Activated naive CD4-positive, alpha-beta T cell treated with anti-CD3 and anti-CD28 coated beads for 36 hours (primary cell): ENCODE measurements around the gene GPR161. TPM values are rescaled to one million over a fixed set of nuclear protein-coding genes. Genes with fewer than 3 reads are reported as not detected.

ENCODE experiments used
- CTCF ChIA-PET: fragments of 350-600 bp; sonication (Branson Sonifier 250); formaldehyde crosslinking; loops from one replicate; lab custom pipeline; 2021; ENCODE audit warnings: antibody characterized with exemption; lab: Charles Lee
- DNase-seq: peaks from one replicate; pipeline ENCODE4 v3.0.0-alpha.2; 2020
- H3K27ac Mint-ChIP-seq: one replicate; pipeline ENCODE4 v1.8.0; 2021; ENCODE audit warnings: mild to moderate bottlenecking, mixed read lengths
- H3K27me3 Mint-ChIP-seq: one replicate; pipeline ENCODE4 v1.8.0; 2021; ENCODE audit warnings: low read depth, mixed read lengths
- H3K36me3 Mint-ChIP-seq: one replicate; pipeline ENCODE4 v1.8.0; 2021; ENCODE audit warnings: low read depth, mixed read lengths
- H3K4me1 Mint-ChIP-seq: one replicate; pipeline ENCODE4 v1.8.0; 2021; ENCODE audit warnings: low read depth, mixed read lengths
- H3K4me3 Mint-ChIP-seq: one replicate; pipeline ENCODE4 v1.8.0; 2021; ENCODE audit warnings: mild to moderate bottlenecking, moderate library complexity, mixed read lengths
- H3K9me3 Mint-ChIP-seq: one replicate; pipeline ENCODE4 v1.8.0; 2021; ENCODE audit warnings: mixed read lengths
- intact Hi-C: fragments of 100-400 bp; cut with micrococcal nuclease; formaldehyde crosslinking; loops from one replicate; pipeline ENCODE4 v1.15.1; 2023
- total RNA-seq, 2 experiments: library from RNA; stranded (reverse); gene quantifications; one replicate each; pipeline ENCODE4 v1.2.3, GENCODE V29; 2021

GPR161 gene
- total RNA-seq, 2 experiments from 2014 or later = 0.12 to 0.29 TPM

DNA sequence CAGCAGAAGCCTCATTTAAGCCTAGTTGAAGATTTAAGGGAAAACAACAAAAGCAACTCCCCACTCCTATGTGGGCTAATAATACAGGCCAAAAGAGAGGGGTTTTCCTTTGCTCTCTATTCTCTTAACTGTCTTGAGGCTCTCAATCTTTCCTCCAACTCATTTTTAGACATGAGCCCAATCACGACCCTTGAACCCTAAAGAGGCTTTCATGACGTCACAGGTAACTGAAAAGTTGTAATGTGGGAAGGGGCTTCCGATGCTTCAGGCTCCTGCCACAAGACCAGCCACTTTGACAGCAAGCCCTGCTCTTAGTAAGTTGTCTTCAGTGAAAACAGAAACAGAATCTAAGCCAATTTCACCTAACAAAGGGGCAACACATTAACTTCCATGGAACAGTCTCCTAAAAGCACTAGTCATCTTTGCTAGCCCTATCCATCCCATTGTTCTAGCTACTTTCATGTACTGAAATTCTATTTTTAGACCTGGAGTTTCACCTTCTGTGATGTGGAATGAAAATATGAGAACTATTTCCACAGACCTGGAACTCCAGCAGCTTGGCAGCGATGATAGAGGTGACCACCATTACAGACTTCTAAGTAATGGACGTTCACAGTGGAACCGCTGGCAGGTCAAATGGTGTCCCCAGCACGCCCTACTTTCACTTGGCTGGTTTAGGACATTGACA, 36.3 kb downstream of the GPR161 start:
- H3K4me3 Mint-ChIP-seq = no peak overlapping the region
- no peak overlapping the region for H3K27ac Mint-ChIP-seq
- CTCF ChIA-PET = interaction anchor here (2.8 kb wide), 1 partner anchor 18 kb away, joined by 12 read pairs; no protein-coding TSS in a partner anchor
- intact Hi-C loops = no loop called here
- no peaks in the 10 kb centered on the region for H3K27me3 Mint-ChIP-seq
- no peak for DNase-seq
- H3K4me1 Mint-ChIP-seq = no peaks in the 10 kb centered on the region
- H3K36me3 Mint-ChIP-seq = no peaks in the 10 kb centered on the region
- H3K9me3 Mint-ChIP-seq = no peaks in the 10 kb centered on the region

DNA sequence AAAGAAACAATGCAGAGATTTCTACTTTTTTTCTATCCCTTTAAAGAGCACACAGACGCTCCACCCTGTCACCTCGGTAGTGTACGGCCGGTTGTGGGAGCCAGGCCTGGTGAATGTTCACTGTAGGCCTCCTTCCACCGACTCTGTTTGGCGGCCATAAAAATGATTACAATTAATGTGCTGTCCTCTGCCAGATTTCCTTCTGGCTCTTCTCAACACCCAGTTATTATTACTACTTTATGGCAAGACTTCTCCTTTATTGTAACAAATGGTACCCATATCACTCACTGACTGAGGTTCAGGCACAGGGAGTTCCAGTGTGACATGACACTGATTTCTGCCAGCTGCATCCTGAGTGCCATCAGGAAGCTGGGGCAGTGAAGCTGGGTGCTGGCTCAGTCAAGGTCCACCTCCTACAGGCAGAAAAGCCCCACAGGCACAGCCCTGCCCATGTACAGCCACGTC, 37.4 kb downstream of the GPR161 start:
- no peak overlapping the region for H3K27ac Mint-ChIP-seq
- CTCF ChIA-PET = interaction anchor here (5.8 kb wide), 1 partner anchor 16 kb away, joined by 36 read pairs; no protein-coding TSS in a partner anchor
- intact Hi-C loops = no loop called here
- no peak for DNase-seq
- H3K9me3 Mint-ChIP-seq = no peaks in the 10 kb centered on the region
- H3K36me3 Mint-ChIP-seq = no peaks in the 10 kb centered on the region
- H3K27me3 Mint-ChIP-seq = no peaks in the 10 kb centered on the region
- H3K4me3 Mint-ChIP-seq = no peak overlapping the region
- no peaks in the 10 kb centered on the region for H3K4me1 Mint-ChIP-seq

DNA sequence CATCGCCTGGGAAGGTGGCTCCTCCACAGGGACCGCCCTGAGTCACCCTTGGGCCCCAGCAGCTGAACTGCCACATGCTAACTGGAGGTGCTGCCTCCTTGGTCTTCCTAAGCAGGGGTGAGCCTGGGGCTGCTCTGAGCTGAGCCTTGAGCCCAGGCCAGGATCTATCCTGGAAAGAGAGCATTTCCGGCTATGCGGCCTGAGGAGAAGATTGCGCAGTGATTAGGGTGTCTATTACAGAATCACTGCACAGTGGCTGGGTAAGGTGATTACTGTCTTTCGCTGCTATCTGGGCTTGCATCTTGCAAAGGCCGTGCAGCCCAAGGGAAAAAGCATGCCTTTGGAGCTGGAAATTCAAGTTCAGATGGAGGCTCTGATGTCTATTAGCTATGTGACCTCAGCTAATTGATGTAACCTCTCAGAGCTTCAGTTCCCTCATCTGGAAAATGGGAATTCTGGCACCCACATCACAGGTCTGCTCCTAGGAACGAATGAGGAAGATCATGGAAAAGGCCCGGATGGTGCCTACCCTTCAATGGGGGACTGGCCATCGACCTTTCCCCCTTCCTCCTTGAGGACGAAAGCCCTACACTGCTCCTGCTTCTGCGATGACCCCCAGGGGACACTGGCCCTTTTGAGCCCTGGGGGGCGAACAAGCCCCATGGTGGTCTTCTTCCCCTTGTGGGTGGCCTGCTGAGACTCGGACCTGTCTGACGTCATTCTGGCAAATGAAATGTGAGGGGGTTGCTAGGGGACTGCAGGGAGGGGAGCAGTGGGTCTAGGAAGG, 38.0 kb downstream of the GPR161 start:
- intact Hi-C loops = no loop called here

DNA sequence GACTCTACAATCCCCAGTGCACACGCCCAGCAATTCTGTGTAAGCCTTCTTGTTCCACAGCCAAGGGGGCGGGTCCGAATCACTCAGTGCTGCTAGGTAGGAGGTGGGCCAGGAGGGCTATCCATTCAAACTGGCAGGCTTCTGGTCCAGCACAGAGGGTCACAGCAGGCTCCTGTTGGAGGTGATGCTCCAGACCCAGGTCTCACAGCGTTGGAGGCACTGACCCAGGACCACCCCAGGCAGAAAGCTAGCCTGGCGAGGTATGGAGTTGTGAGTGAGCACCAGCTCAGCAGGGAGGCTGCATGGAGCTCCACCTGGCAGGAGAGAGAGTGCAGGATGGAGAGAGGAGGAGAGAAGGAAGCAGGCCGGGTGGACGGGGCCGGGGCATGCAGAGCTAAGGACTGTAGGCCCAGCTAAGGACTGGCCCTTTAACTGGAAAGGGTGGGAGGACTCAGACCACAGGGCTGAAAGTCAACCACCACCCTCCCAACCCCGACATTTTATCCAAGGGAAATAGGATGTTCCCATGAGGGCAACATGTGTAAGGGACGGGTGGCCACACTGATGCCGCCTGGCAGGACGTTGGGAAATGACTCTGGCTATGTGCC, 38.7 kb downstream of the GPR161 start:
- Mint-ChIP-seq H3K36me3 (no peaks in the 10 kb centered on the region), H3K4me3 (no peak overlapping the region), H3K9me3 (no peaks in the 10 kb centered on the region), H3K4me1 (no peaks in the 10 kb centered on the region), H3K27ac (no peak overlapping the region), H3K27me3 (no peaks in the 10 kb centered on the region)
- no peak for DNase-seq
- CTCF ChIA-PET = interaction anchor here (5.8 kb wide), 1 partner anchor 14 kb away, joined by 36 read pairs; no protein-coding TSS in a partner anchor
- intact Hi-C loops = no loop called here

More for the DNA sequence above, 38.0 kb downstream of the GPR161 start:
- H3K4me3 Mint-ChIP-seq = no peak overlapping the region
- H3K9me3 Mint-ChIP-seq = no peaks in the 10 kb centered on the region
- no peaks in the 10 kb centered on the region for H3K36me3 Mint-ChIP-seq
- no peak for DNase-seq
- H3K27ac Mint-ChIP-seq = no peak overlapping the region
- no peaks in the 10 kb centered on the region for H3K4me1 Mint-ChIP-seq
- CTCF ChIA-PET = interaction anchor here (5.8 kb wide), 1 partner anchor 15 kb away, joined by 36 read pairs; no protein-coding TSS in a partner anchor
- no peaks in the 10 kb centered on the region for H3K27me3 Mint-ChIP-seq

DNA sequence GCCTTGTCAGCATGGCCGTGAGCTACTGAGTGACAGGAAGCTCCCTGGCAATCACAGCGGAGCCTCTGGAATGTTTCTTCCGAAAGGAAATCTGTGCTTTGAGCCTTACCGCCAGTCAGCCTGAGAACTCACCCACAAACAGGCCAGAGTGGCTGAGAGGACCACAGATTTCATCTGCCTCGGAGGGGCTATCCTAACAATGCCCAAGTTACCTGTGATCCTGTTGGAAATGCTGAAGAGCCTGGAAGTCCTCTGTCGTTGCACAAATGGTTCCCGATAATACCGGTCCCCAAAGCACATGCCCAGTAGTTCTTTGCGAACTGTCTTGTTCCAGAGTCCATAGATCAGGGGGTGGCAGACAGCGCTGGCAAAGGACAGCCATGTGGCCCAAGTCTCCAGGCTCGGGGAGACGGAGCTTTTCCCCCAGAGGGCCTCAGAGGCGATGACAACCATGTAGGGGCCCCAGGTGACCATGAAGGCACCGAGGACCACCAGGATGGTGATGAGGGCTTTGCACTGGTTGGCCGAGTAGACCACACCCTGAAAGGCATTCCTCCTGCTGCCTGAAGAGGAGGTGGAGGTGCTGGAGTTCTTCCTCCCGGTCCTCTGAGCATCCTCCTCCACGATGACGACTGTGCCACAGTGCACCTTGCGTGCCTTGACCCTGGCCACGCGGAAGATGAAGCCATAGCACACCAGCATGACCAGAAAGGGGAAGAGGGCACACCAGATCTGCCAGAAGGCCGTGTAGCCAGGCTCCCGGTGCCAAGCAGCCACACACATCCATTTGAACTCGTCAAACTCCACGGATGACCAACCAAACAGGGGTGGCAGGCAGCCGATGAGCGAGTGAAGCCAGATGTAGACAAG, 40.2 kb downstream of the GPR161 start:
- no peak overlapping the region for H3K4me3 Mint-ChIP-seq
- H3K9me3 Mint-ChIP-seq = no peaks in the 10 kb centered on the region
- H3K27me3 Mint-ChIP-seq = no peaks in the 10 kb centered on the region
- no peaks in the 10 kb centered on the region for H3K36me3 Mint-ChIP-seq
- intact Hi-C loops = no loop called here
- H3K27ac Mint-ChIP-seq = no peak overlapping the region
- H3K4me1 Mint-ChIP-seq = no peaks in the 10 kb centered on the region
- DNase-seq = no peak
- CTCF ChIA-PET = interaction anchor here (0.8 to 5.8 kb wide), 3 partner anchors 13 to 126 kb away, joined by 3 to 36 read pairs (median 5); no protein-coding TSS in a partner anchor

DNA sequence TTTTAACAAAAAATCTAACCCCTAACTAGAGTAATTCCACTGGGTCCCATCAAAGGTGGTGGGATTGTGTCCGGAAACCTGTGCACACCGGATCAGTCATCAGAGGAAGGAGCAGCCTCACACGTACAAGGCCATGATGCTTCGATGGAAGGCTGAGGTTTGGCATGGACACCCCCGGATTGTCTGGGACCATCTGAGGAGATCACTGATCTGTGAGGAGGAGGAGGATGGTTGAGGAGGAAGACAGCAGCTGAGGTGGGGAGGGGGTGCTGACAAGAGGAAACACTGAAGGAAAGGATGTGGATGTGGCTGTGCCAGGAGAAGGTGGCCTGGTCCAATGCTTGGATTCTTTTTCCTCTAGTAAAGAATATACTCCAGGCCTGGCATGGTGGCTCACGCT, 41.3 kb downstream of the GPR161 start:
- CTCF ChIA-PET = interaction anchor here (5.8 kb wide), 1 partner anchor 12 kb away, joined by 36 read pairs; no protein-coding TSS in a partner anchor
- Mint-ChIP-seq H3K9me3 (no peaks in the 10 kb centered on the region), H3K27ac (no peak overlapping the region), H3K36me3 (no peaks in the 10 kb centered on the region), H3K4me3 (no peak overlapping the region), H3K4me1 (no peaks in the 10 kb centered on the region), H3K27me3 (no peaks in the 10 kb centered on the region)
- no peak for DNase-seq
- intact Hi-C loops = no loop called here

DNA sequence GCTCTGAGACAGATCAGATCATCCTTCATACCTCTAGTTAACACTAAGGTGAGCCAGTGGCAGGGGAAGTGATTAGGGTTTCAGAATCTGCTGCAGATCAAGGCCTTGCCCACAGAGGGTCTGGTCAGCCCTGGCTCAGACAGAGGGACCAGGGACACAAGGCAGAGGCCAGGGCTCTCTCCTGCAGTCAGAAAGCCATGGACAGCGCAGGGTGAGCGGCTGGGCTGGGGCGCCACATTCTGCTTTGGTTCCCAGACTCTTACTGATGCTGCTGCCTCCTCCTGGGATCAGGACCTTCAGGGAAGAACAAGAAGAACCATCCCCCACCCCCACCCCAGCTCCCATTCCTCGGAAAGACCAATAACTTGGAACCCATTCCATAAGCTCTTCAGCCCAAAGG, 43.1 kb downstream of the GPR161 start:
- H3K36me3 Mint-ChIP-seq = no peaks in the 10 kb centered on the region
- H3K4me1 Mint-ChIP-seq = no peaks in the 10 kb centered on the region
- H3K27ac Mint-ChIP-seq = no peak overlapping the region
- no peak for DNase-seq
- no peaks in the 10 kb centered on the region for H3K9me3 Mint-ChIP-seq
- no peaks in the 10 kb centered on the region for H3K27me3 Mint-ChIP-seq
- no peak overlapping the region for H3K4me3 Mint-ChIP-seq
- intact Hi-C loops = no loop called here
- CTCF ChIA-PET = interaction anchor here (0.6 to 5.8 kb wide), 2 partner anchors 10 to 17 kb away, joined by 5 to 36 read pairs; no protein-coding TSS in a partner anchor

DNA sequence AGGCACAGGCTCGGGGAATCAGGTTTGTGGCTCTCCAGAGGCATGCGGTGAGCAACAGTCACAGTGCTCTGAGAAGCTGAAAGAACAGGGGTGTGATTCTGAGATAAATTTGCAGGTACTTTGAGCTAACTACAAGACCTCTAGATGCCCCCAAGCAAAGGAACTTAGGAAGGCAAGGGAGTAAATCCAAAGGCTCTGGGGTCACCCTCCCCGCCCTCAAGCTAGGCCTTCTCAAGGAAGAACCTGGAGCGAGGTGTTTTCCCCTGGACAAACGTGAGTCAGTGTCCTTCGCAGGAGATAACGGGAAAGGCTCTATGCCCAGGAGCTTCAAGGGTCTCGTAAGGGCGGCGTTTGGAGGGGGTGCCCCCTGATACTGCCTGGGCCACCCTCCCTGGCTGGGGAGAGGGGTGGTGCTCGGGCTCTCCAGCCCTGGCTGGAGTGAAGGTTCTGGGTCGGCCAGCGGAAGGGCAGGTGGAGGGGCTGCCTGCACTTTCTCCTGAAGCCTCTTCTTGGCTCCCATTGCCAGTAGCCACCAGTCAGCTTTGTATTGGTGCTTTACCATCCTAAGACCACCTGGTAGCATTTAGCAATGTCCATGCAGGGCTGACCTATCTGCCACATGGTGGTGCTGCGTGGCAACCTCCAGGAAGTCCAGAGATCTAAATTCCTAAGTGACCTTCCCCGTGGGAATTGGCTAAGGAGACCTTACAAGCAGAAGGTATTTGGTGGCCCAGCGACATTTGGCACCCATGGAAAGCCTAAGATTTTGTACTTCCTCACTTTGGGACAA, 44.0 kb downstream of the GPR161 start:
- Mint-ChIP-seq H3K27ac (no peak overlapping the region), H3K9me3 (no peaks in the 10 kb centered on the region), H3K27me3 (no peaks in the 10 kb centered on the region), H3K4me3 (no peak overlapping the region), H3K36me3 (no peaks in the 10 kb centered on the region), H3K4me1 (no peaks in the 10 kb centered on the region)
- DNase-seq = no peak
- CTCF ChIA-PET = interaction anchor here (1.1 to 3.0 kb wide), 2 partner anchors 10 to 13 kb away, joined by 3 to 20 read pairs; no protein-coding TSS in a partner anchor
- intact Hi-C loops = no loop called here

DNA sequence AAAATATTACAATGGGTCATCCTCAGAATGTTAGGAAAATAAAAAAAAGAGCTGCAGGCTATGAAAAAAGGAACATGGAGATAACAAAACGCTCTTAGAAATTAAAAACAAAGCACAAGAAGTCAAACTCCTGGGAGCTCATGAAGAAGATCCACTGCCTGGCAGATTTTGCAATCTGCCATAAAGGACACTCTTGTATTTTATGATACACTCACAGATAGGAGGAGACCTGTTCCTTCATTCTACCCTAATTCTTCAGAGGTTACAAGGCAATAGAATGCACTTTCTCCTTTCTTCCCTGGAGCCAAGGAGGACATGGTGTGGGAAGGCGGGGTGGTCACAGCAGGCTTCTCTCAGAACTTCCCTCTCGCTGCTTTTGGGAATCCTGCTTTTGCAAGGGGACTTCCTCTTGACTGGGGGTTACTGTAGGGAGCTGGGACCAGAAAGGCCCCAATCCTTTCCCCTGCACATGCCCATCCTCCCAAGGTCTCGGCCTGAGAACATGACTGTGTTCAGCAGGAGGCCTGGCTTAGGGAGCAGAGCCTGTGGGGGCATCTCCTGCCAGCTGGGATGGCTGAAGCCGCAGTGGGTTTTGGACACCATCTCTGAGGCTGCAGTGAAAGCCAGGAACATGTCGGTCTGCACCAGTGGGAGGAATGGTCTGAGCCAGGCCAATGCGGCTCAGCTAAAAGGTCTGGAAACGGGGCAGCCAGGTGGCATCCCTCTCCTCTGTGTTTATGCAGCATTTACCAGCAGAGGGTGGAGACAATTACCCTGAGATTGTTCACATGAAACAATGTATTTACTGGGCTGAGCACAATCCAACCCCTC, 44.8 kb downstream of the GPR161 start:
- no peak overlapping the region for H3K27ac Mint-ChIP-seq
- no peak overlapping the region for H3K4me3 Mint-ChIP-seq
- no peaks in the 10 kb centered on the region for H3K4me1 Mint-ChIP-seq
- no peak for DNase-seq
- H3K27me3 Mint-ChIP-seq = no peaks in the 10 kb centered on the region
- H3K36me3 Mint-ChIP-seq = no peaks in the 10 kb centered on the region
- H3K9me3 Mint-ChIP-seq = no peaks in the 10 kb centered on the region
- CTCF ChIA-PET = interaction anchor here (1.1 to 3.0 kb wide), 3 partner anchors 9 to 53 kb away, joined by 3 to 20 read pairs (median 5); no protein-coding TSS in a partner anchor
- intact Hi-C loops = no loop called here

DNA sequence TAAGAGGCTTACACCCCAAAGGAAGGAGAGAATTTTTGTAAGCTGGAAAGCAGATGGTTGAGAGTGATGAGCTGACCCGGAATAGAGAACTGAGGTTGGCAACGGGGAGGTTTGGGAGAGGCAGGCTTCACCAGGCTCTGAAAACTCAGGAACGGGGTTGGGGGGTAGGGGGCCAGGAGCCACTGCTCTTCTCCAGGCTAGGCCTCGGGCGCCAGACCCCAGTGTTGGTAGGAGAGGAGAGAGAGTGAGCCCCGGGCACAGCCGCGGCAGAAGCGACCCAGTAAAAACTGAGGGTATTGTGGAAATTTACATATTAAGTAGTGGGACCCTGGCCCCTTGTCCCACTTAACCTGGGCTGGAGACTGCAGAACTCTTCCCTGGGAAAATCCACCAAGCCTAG, 45.7 kb downstream of the GPR161 start:
- CTCF ChIA-PET = interaction anchor here (1.5 to 3.0 kb wide), 2 partner anchors 8 to 54 kb away, joined by 5 to 20 read pairs; no protein-coding TSS in a partner anchor
- no peaks in the 10 kb centered on the region for H3K27me3 Mint-ChIP-seq

More for the DNA sequence above, 45.7 kb downstream of the GPR161 start:
- Mint-ChIP-seq H3K9me3 (no peaks in the 10 kb centered on the region), H3K4me1 (no peaks in the 10 kb centered on the region), H3K4me3 (no peak overlapping the region), H3K36me3 (no peaks in the 10 kb centered on the region), H3K27ac (no peak overlapping the region)
- DNase-seq = no peak
- intact Hi-C loops = no loop called here
